Mucosa of gallbladder (tissue), 1 donor: ENCODE data around the gene UNC80. TPM values are rescaled to one million over a fixed set of nuclear protein-coding genes. Genes with fewer than 3 reads are reported as not detected.

Experiments
- DNase-seq: peaks from one replicate; pipeline ENCODE4 v3.0.0-alpha.2; 2020; ENCODE audit warnings: low spot score
- total RNA-seq: library from RNA; stranded (reverse); gene quantifications from one replicate; pipeline ENCODE4 v1.2.1, GENCODE V29; 2021
- donor health status: DM: no; HTN: no; CAD: no.

Gene UNC80
- total RNA-seq, 1 donor from 2014 or later: 14.5 TPM

GRCh38 chr2:209809256-209809655 is 37.6 kb downstream of the UNC80 start:
- no peak for DNase-seq

GRCh38 chr2:209817844-209818271 is 46.2 kb downstream of the UNC80 start:
- DNase-seq: no peak

GRCh38 chr2:209818939-209819338 is 47.3 kb downstream of the UNC80 start:
- no peak for DNase-seq

- no peak for DNase-seq
Observed at GRCh38 chr2:209821806-209822205, 50.2 kb downstream of the UNC80 start.

- DNase-seq: no peak
Observed at GRCh38 chr2:209823484-209823883, 51.9 kb downstream of the UNC80 start.

GRCh38 chr2:209824391-209824790 is 52.8 kb downstream of the UNC80 start:
- DNase-seq: no peak

GRCh38 chr2:209830722-209831465 is 59.3 kb downstream of the UNC80 start:
- no peak for DNase-seq

GRCh38 chr2:209834767-209835166 is 63.1 kb downstream of the UNC80 start:
- no peak for DNase-seq

- DNase-seq: no peak
Observed at GRCh38 chr2:209840434-209840833, 68.8 kb downstream of the UNC80 start.

- no peak for DNase-seq
Observed at GRCh38 chr2:209845666-209846065, 74.0 kb downstream of the UNC80 start.

GRCh38 chr2:209864716-209865295 is 93.2 kb downstream of the UNC80 start:
- DNase-seq: no peak

GRCh38 chr2:209868271-209868994 is 96.8 kb downstream of the UNC80 start:
- DNase-seq: no peak

GRCh38 chr2:209870067-209870466 is 98.4 kb downstream of the UNC80 start:
- no peak for DNase-seq

- DNase-seq: peak; percentile 20
Observed at GRCh38 chr2:209872675-209873074, 101.0 kb downstream of the UNC80 start.

- DNase-seq: no peak
Observed at GRCh38 chr2:209875270-209875669, 103.6 kb downstream of the UNC80 start.

- DNase-seq: no peak
Observed at GRCh38 chr2:209876211-209876610, 104.6 kb downstream of the UNC80 start.

- DNase-seq: no peak
Observed at GRCh38 chr2:209878701-209879100, 107.1 kb downstream of the UNC80 start.

GRCh38 chr2:209900638-209901037 is 129.0 kb downstream of the UNC80 start:
- no peak for DNase-seq

- DNase-seq: no peak
Observed at GRCh38 chr2:209901172-209901571, 129.5 kb downstream of the UNC80 start.

GRCh38 chr2:209905691-209906090 is 134.1 kb downstream of the UNC80 start:
- no peak for DNase-seq

- DNase-seq: no peak
Observed at GRCh38 chr2:209907746-209908145, 136.1 kb downstream of the UNC80 start.

GRCh38 chr2:209908511-209908910 is 136.9 kb downstream of the UNC80 start:
- DNase-seq: no peak

GRCh38 chr2:209911486-209911885 is 139.9 kb downstream of the UNC80 start:
- no peak for DNase-seq
